GM21390 (cell line): ENCODE data around the gene NSUN3.
A peak's percentile ranks its signal among the peaks of the same experiment; 100 is the strongest.
"Not testable (repeated sequence)": the region's sequence is repeated elsewhere in the genome, so short reads cannot be mapped to it uniquely, and the experiment has no call there.

ENCODE experiments used
- ATAC-seq: cut with Tn5 transposase; IDR thresholded peaks from one replicate; pipeline ENCODE4 v1.9.1; 2021; ENCODE audit not compliant: unreplicated experiment

Gene NSUN3

GRCh38 chr3:94066506-94067500, 3.9 kb downstream of the NSUN3 start:
- ATAC-seq, result no peak

- ATAC-seq, result no peak
Measured at GRCh38 chr3:94069194-94069813, 6.4 kb downstream of the NSUN3 start.

GRCh38 chr3:94070341-94070911, 7.6 kb downstream of the NSUN3 start:
- peak; percentile 57 for ATAC-seq

GRCh38 chr3:94071713-94072284, 8.9 kb downstream of the NSUN3 start:
- peak; percentile 52 for ATAC-seq

GRCh38 chr3:94076055-94076454, 13.2 kb downstream of the NSUN3 start:
- ATAC-seq, result no peak

- ATAC-seq, result not testable (repeated sequence)
Measured at GRCh38 chr3:94080552-94080951, 17.7 kb downstream of the NSUN3 start.

GRCh38 chr3:94081884-94082283, 19.0 kb downstream of the NSUN3 start:
- no peak for ATAC-seq

GRCh38 chr3:94082391-94082937, 19.6 kb downstream of the NSUN3 start:
- no peak for ATAC-seq

GRCh38 chr3:94083261-94083660, 20.4 kb downstream of the NSUN3 start:
- peak; percentile 76 for ATAC-seq

GRCh38 chr3:94089126-94089525, 26.3 kb downstream of the NSUN3 start:
- no peak for ATAC-seq

GRCh38 chr3:94092086-94092485, 29.2 kb downstream of the NSUN3 start:
- ATAC-seq, result no peak

- ATAC-seq, result no peak
Measured at GRCh38 chr3:94093151-94093550, 30.3 kb downstream of the NSUN3 start.

- no peak for ATAC-seq
Measured at GRCh38 chr3:94095111-94095510, 32.2 kb downstream of the NSUN3 start.

- ATAC-seq, result no peak
Measured at GRCh38 chr3:94098452-94098851, 35.6 kb downstream of the NSUN3 start.

GRCh38 chr3:94099311-94099710, 36.5 kb downstream of the NSUN3 start:
- ATAC-seq, result no peak

- ATAC-seq, result no peak
Measured at GRCh38 chr3:94101860-94102259, 39.0 kb downstream of the NSUN3 start.

- no peak for ATAC-seq
Measured at GRCh38 chr3:94106268-94106667, 43.4 kb downstream of the NSUN3 start.

GRCh38 chr3:94110232-94110631, 47.4 kb downstream of the NSUN3 start:
- ATAC-seq, result not testable (repeated sequence)

GRCh38 chr3:94110854-94111253, 48.0 kb downstream of the NSUN3 start:
- ATAC-seq, result no peak

GRCh38 chr3:94114666-94115065, 51.8 kb downstream of the NSUN3 start:
- no peak for ATAC-seq

- ATAC-seq, result no peak
Measured at GRCh38 chr3:94115482-94115881, 52.6 kb downstream of the NSUN3 start.
